HFFc6 (cell line): ENCODE results near the gene MLH3. TPM values are rescaled to one million over a fixed set of nuclear protein-coding genes. Genes with fewer than 3 reads are reported as not detected.
"Not testable (repeated sequence)": the region's sequence is repeated elsewhere in the genome, so short reads cannot be mapped to it uniquely, and the experiment has no call there.

Source experiments
- DNase-seq: peaks from one replicate; pipeline ENCODE4 v3.0.0-alpha.2; 2018
- H3K27ac Mint-ChIP-seq: 2 replicates; pipeline ENCODE4 v1.8.0; 2020; ENCODE audit warnings: mild to moderate bottlenecking, mixed read lengths
- H3K27me3 Mint-ChIP-seq: 2 replicates; pipeline ENCODE4 v1.8.0; 2021; ENCODE audit warnings: mild to moderate bottlenecking, moderate library complexity, mixed read lengths; ENCODE audit not compliant: insufficient read depth
- H3K36me3 Mint-ChIP-seq: 2 replicates; pipeline ENCODE4 v1.8.0; 2021; ENCODE audit warnings: low read depth, mixed read lengths
- H3K4me1 Mint-ChIP-seq: 2 replicates; pipeline ENCODE4 v1.8.0; 2020; ENCODE audit warnings: low read depth, mixed read lengths
- H3K4me3 Mint-ChIP-seq: 2 replicates; pipeline ENCODE4 v1.8.0; 2020; ENCODE audit warnings: mild to moderate bottlenecking, moderate library complexity, mixed read lengths
- H3K9me3 Mint-ChIP-seq: 2 replicates; pipeline ENCODE4 v1.8.0; 2020; ENCODE audit warnings: mild to moderate bottlenecking, mixed read lengths
- total RNA-seq, 6 experiments: library from RNA; stranded (reverse); fragmentation: NEBNext Ultra II Directional; extraction: Animal tissue kit (Norgen Biotek cat#: 25700); gene quantifications; 2 replicates in 1 of 6; 3 replicates in 5 of 6; pipeline ENCODE4 v1.2.3, GENCODE V29; 2021
- TF ChIP-seq, protein P1 (sequence below): fragments of 200-600 bp; sonication (generic); IDR thresholded peaks from 2 replicates; pipeline ENCODE4 v1.5.0; 2021; ENCODE audit warnings: antibody characterized with exemption, mild to moderate bottlenecking

Gene MLH3
- total RNA-seq, 6 experiments from 2014 or later: 5.4 to 11.6 (median 7.6) TPM

DNA sequence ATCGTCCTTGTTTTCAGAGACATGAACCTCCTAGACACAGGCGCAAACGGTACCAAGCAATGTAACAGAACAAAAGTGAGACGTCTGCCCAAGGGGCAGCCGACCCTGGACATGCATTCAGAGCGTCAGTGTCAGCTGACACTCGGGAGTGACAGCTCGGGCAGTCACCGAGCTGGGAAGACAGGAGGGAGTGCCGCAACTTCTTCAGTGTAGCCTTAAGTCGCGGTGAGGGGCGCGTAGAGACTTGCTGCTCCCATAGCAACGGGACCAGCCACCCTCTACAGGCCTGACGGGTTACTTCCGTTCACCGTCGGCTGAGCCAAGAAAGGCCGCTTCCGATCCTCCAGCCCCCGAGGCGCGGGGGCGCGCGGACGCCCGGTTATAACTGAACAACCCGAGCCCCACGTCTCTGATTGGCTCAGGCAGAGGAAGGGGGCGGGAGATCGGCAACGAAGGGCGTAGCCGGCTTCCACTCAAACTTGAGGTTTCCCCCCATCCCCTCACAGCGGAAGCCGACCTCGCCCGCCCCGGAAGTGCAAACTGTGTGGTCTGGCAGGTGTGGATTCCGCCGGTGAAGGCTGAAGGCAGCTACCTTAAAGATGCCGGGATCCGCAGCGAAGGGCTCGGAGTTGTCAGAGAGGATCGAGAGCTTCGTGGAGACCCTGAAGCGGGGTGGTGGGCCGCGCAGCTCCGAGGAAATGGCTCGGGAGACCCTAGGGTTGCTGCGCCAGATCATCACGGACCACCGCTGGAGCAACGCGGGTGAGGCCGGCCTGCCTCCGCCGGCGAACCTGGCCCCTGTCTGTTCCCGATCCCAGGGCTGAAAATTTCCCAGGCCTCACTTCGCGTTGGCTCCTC is 48.6 kb downstream of the MLH3 start, which contains the start of gene EIF2B2:
Gene EIF2B2, plus strand, starts transcription at position 530 of the 858 bp plus-strand sequence. Its CDS starts 70 bp downstream, at position 600.
- Mint-ChIP-seq H3K9me3 (peaks cover 4% of the 10 kb centered on the region; the same call in 1 of the 2 replicates), H3K36me3 (peaks cover 48% of the 10 kb centered on the region), H3K27me3 (no peaks in the 10 kb centered on the region), H3K27ac (peak within 1 kb of the TSS; percentile 97), H3K4me1 (peaks cover 32% of the 10 kb centered on the region), H3K4me3 (peak within 1 kb of the TSS; percentile 92)
- DNase-seq: peak; percentile 93
- TF ChIP-seq, protein P1, sequence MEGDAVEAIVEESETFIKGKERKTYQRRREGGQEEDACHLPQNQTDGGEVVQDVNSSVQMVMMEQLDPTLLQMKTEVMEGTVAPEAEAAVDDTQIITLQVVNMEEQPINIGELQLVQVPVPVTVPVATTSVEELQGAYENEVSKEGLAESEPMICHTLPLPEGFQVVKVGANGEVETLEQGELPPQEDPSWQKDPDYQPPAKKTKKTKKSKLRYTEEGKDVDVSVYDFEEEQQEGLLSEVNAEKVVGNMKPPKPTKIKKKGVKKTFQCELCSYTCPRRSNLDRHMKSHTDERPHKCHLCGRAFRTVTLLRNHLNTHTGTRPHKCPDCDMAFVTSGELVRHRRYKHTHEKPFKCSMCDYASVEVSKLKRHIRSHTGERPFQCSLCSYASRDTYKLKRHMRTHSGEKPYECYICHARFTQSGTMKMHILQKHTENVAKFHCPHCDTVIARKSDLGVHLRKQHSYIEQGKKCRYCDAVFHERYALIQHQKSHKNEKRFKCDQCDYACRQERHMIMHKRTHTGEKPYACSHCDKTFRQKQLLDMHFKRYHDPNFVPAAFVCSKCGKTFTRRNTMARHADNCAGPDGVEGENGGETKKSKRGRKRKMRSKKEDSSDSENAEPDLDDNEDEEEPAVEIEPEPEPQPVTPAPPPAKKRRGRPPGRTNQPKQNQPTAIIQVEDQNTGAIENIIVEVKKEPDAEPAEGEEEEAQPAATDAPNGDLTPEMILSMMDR: peak; percentile 36

DNA sequence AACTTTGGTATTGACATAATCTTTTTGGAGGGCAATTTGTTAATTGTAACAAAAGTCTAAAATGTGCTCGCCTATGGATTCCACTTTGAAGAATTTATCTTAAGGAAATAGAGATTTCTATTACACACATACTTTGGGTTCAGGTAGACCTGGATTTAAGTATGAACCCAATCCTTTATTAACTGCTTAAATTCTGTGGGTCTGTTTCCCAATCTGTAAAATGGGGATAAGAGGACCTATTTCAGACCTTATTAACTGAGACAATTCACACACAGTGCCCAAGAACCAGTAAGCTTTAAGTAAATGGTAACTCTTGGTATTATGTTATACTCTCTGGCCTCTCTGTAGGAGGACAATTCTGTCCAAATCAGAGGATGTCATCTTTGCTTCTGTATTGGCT is 49.4 kb downstream of the MLH3 start:
- peak overlapping the region; percentile 97 for H3K27ac Mint-ChIP-seq

DNA sequence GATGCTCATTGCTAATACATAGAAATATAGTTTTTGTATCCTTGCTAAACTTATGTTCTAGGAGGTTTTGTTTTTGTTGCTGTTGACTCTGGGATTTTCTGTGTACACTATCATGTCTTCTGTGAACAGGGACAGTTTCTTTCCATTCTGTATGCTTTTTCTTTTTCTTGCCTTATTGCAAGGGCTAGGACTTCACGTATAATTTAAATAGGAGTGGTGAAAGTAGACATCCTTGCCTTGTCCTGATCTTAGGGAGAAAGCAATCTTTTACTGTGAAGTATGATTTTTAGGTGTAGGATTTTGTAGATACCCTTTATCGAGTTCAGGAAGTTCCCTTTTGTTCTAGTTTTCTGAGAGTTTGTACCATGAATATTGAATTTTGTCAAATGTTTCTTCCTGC is 50.0 kb downstream of the MLH3 start:
- DNase-seq: no peak
- Mint-ChIP-seq H3K4me3 (no peak overlapping the region), H3K9me3 (peaks cover 4% of the 10 kb centered on the region; the same call in 1 of the 2 replicates), H3K4me1 (peaks cover 32% of the 10 kb centered on the region), H3K27me3 (peaks cover 2% of the 10 kb centered on the region; the same call in 1 of the 2 replicates), H3K36me3 (peaks cover 36% of the 10 kb centered on the region; the same call in 1 of the 2 replicates), H3K27ac (no peak overlapping the region)
- TF ChIP-seq, protein P1: no peak

More for the DNA sequence above, 49.4 kb downstream of the MLH3 start:
- DNase-seq: no peak
- Mint-ChIP-seq H3K36me3 (peaks cover 42% of the 10 kb centered on the region; the same call in 1 of the 2 replicates), H3K4me1 (peaks cover 32% of the 10 kb centered on the region), H3K27me3 (peaks cover 2% of the 10 kb centered on the region; the same call in 1 of the 2 replicates), H3K4me3 (peak overlapping the region; percentile 92), H3K9me3 (peaks cover 4% of the 10 kb centered on the region; the same call in 1 of the 2 replicates)
- TF ChIP-seq, protein P1: no peak

DNA sequence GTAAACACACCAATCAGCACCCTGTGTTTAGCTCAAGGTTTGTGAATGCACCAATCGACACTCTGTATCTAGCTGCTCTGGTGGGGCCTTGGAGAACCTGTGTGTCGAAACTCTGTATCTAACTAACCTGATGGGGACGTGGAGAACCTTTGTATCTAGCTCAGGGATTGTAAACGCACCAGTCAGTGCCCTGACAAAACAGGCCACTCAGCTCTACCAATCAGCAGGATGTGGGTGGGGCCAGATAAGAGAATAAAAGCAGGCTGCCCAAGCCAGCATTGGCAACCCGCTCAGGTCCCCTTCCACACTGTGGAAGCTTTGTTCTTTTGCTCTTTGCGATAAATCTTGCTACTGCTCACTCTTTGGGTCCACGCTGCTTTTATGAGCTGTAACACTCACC is 55.5 kb downstream of the MLH3 start:
- H3K27ac Mint-ChIP-seq, H3K4me1 Mint-ChIP-seq, H3K4me3 Mint-ChIP-seq, H3K27me3 Mint-ChIP-seq, DNase-seq, H3K9me3 Mint-ChIP-seq, H3K36me3 Mint-ChIP-seq: not testable (repeated sequence)

DNA sequence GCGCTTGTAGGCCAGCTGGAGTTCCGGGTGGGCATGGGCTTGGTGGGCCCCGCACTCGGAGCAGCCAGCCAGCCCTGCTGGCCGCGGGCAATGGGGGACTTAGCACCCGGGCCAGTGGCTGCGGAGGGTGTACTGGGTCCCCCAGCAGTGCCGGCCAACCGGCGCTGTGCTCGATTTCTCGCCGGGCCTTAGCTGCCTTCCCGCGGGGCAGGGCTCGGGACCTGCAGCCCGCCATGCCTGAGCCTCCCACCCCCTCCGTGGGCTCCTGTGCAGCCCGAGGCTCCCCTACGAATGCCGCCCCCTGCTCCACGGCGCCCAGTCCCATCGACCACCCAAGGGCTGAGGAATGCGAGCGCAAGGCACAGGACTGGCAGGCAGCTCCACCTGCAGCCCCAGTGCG is 57.1 kb downstream of the MLH3 start:
- H3K9me3 Mint-ChIP-seq, H3K36me3 Mint-ChIP-seq, H3K4me3 Mint-ChIP-seq, DNase-seq, H3K27ac Mint-ChIP-seq, H3K27me3 Mint-ChIP-seq, H3K4me1 Mint-ChIP-seq: not testable (repeated sequence)

DNA sequence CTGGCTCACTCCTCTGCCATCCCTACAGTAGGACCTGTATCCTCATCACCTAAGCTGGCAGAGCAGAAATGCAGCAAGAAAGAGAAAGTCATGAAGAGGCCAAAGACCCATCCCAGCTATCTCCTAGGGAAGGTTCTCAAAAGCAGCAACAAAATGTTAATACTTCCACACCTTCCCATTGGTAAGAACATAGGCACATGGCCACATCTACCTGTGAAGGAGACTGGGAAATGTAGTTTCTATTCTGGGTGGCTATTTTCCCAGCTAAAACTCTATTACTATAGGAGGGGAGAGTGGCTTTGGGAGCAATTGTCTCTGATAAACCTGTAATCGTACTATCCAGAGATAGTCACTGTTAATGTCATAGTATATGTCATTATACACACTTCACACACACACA is 62.3 kb downstream of the MLH3 start:
- Mint-ChIP-seq H3K36me3 (no peaks in the 10 kb centered on the region), H3K27me3 (peaks cover 2% of the 10 kb centered on the region; the same call in 1 of the 2 replicates), H3K4me3 (no peak overlapping the region), H3K27ac (peak overlapping the region; percentile 70; the same call in 1 of the 2 replicates), H3K9me3 (no peaks in the 10 kb centered on the region), H3K4me1 (peaks cover 17% of the 10 kb centered on the region)
- DNase-seq: no peak
- TF ChIP-seq, protein P1: no peak
